ENCODE measurements around the gene NHEJ1. TPM values are rescaled to one million over a fixed set of nuclear protein-coding genes. Genes with fewer than 3 reads are reported as not detected.
A peak's percentile ranks its signal among the peaks of the same experiment; 100 is the strongest.

Gene NHEJ1
- total and polyA plus RNA-seq, 2 of the 13 experiments (the other 11 are each of a cell fraction or from before 2014, with no cell fraction given) = 30.0 to 30.7 TPM

- TF ChIP-seq, protein P1, sequence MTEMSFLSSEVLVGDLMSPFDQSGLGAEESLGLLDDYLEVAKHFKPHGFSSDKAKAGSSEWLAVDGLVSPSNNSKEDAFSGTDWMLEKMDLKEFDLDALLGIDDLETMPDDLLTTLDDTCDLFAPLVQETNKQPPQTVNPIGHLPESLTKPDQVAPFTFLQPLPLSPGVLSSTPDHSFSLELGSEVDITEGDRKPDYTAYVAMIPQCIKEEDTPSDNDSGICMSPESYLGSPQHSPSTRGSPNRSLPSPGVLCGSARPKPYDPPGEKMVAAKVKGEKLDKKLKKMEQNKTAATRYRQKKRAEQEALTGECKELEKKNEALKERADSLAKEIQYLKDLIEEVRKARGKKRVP (CRISPR knock-in tag; IDR thresholded peaks at IDR 0.05) = no peak
- TF ChIP-seq, protein P2, sequence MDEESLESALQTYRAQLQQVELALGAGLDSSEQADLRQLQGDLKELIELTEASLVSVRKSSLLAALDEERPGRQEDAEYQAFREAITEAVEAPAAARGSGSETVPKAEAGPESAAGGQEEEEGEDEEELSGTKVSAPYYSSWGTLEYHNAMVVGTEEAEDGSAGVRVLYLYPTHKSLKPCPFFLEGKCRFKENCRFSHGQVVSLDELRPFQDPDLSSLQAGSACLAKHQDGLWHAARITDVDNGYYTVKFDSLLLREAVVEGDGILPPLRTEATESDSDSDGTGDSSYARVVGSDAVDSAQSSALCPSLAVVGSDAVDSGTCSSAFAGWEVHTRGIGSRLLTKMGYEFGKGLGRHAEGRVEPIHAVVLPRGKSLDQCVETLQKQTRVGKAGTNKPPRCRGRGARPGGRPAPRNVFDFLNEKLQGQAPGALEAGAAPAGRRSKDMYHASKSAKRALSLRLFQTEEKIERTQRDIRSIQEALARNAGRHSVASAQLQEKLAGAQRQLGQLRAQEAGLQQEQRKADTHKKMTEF (CRISPR knock-in tag; IDR thresholded peaks at IDR 0.05) = peak; percentile 69; the same call in 1 of the 2 replicates
- no peak for TF ChIP-seq ZNF562 (CRISPR knock-in tag; IDR thresholded peaks at IDR 0.05; ENCODE audit: borderline replicate concordance)
- TF ChIP-seq ZNF281 (CRISPR knock-in tag; IDR thresholded peaks at IDR 0.05; ENCODE audit: borderline replicate concordance) = 0 out of 2 replicates have a peak, but pooled peaks have one; percentile 34
- TF ChIP-seq SMC3 (IDR thresholded peaks at IDR 0.05; ENCODE audit: low read length) = no peak
- no peak for TF ChIP-seq ZBTB3 (CRISPR knock-in tag; IDR thresholded peaks at IDR 0.05; ENCODE audit: borderline replicate concordance, low read depth)
- TF ChIP-seq ZMYM4 (CRISPR knock-in tag; IDR thresholded peaks at IDR 0.05) = peak; percentile 48; the same call in 1 of the 2 replicates
- TF ChIP-seq TCF7 (IDR thresholded peaks at IDR 0.05; ENCODE audit: low read depth) = peak; percentile 96
- no peak for TF ChIP-seq CREB1 (IDR thresholded peaks at IDR 0.05)
- TF ChIP-seq CREB1 (CRISPR knock-in tag; IDR thresholded peaks at IDR 0.05) = peak; percentile 41; the same call in 1 of the 2 replicates
- peak; percentile 68; the same call in 1 of the 2 replicates for TF ChIP-seq HMG20A (CRISPR knock-in tag; IDR thresholded peaks at IDR 0.05; ENCODE audit: borderline replicate concordance)
- peak; percentile 45; the same call in 1 of the 2 replicates for TF ChIP-seq NR2F6 (IDR thresholded peaks at IDR 0.05)
- peak; percentile 77 for TF ChIP-seq NR2F6 (CRISPR knock-in tag; IDR thresholded peaks at IDR 0.05)
- TF ChIP-seq ZNF891 (CRISPR knock-in tag; IDR thresholded peaks at IDR 0.05) = no peak
- no peak for TF ChIP-seq ZNF251 (CRISPR knock-in tag; IDR thresholded peaks at IDR 0.05)
- TF ChIP-seq CBFB (CRISPR knock-in tag; IDR thresholded peaks at IDR 0.05) = 0 out of 2 replicates have a peak, but pooled peaks have one; percentile 13
- peak; percentile 64; the same call in 1 of the 2 replicates for TF ChIP-seq FOSL2 (CRISPR knock-in tag; IDR thresholded peaks at IDR 0.05)
- peak; percentile 88 for TF ChIP-seq TBX2 (CRISPR knock-in tag; IDR thresholded peaks at IDR 0.05; ENCODE audit: borderline replicate concordance)
- TF ChIP-seq DZIP1 (CRISPR knock-in tag; IDR thresholded peaks at IDR 0.05) = no peak
- peak; percentile 58; the same call in 1 of the 2 replicates for TF ChIP-seq KMT2A (CRISPR knock-in tag; IDR thresholded peaks at IDR 0.05)
- peak; percentile 49; the same call in 1 of the 2 replicates for TF ChIP-seq ZNF556 (CRISPR knock-in tag; IDR thresholded peaks at IDR 0.05; ENCODE audit: borderline replicate concordance)
Observed at GRCh38 chr2:219081096-219081495, 79.5 kb downstream of the NHEJ1 start (continued).

Measured in HepG2 (cell line).